Kidney tubule cell (primary cell): ENCODE results near the gene CYB561D1.
A peak's percentile ranks its signal among the peaks of the same experiment; 100 is the strongest.
"Not testable (repeated sequence)": the region's sequence is repeated elsewhere in the genome, so short reads cannot be mapped to it uniquely, and the experiment has no call there.

ENCODE experiments used
- DNase-seq: peaks from one replicate; pipeline ENCODE4 v3.0.0-alpha.2; 2018; ENCODE audit warnings: low spot score

CYB561D1 gene

DNA sequence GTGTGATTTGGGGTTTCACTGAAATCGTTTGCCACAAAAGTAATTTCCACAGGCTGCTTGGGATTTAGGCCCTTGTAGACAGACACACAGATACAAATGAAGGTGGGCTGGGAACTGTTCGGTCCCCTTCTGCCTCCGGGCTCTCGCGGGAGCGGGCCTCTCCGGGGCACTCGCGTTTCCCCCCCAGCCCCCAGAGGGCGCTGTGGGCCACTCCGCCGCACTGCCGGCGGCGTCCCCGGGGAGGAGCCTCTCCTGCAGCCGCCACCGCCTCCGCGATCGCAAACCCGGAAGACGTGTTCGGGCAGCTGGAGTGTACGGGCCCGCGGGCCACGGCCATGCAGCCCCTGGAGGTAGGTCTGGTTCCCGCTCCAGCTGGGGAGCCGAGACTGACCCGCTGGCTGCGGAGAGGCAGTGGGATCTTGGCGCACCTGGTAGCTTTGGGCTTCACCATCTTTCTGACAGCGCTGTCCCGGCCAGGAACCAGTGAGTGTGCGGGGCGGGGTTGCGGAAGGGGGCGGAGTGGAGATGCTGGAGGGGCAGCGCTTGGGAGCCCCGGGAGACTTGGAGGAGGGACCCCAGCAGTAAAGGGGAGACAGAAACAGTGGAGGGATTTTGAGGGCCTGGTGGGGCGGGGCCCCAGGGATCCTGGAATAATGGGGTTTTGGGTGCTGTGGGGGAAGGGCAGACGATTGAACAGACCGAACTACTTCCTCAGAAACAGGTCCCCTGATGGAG, at the start of gene CYB561D1:
CYB561D1 (plus strand) TSS at position 290 of the 735 bp plus-strand sequence; CDS start at position 336, 46 bp downstream.
- DNase-seq: peak; percentile 89

- DNase-seq: no peak
Observed at GRCh38 chr1:109444346-109444745, 49.5 kb upstream of the CYB561D1 start.

DNA sequence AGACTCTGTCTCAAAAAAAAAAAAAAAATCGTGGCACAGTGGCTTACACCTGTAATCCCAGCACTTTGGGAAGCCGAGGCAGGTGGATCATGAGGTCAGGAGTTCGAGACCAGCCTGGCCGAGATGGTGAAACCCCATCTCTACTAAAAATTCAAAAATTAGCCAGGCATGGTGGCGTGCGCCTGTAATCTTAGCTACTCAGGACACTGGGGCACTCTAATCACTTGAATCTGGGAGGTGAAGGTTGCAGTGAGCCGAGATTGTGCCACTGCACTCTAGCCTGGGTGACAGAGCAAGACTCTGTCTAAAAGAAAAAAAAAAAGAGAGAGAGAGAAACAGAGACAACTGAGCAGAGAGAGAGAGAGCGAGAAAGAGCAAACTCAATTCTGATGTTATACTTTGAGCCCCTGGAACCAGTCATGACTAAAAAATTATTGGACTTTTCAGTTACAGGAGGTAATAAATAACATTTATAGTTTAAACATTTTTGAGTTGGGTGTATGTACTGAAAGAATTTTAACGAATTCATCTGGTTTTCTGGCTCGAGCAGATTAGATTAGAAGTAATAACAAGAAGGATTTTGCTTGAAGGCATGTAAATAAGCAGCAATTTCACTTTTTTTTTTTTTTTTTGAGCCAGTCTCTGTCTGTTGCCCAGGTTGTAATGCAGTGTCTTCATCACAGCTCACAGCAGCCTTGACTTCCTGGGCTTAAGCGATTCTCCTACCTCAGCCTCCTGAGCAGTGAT, 47.8 kb upstream of the CYB561D1 start:
- DNase-seq: not testable (repeated sequence)

DNA sequence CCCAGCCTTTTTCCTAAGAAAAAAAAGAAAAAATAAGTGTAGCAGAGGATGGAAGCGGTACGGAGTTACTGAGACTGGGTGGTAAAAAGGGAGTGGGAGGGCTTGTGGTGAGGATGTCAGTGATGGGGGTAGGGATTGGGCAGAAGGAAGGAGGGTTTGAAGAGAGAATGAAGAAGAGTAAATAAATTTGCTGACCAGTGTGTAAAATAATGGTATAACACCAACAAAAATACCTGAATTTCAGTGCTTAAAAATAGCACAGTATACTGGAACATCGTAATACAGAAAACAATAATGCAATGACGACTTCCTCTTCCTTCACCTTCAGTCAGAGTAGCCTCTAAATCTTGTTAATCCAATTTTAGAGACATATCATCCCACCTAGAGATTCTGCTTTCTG, 46.4 kb upstream of the CYB561D1 start:
- no peak for DNase-seq

DNA sequence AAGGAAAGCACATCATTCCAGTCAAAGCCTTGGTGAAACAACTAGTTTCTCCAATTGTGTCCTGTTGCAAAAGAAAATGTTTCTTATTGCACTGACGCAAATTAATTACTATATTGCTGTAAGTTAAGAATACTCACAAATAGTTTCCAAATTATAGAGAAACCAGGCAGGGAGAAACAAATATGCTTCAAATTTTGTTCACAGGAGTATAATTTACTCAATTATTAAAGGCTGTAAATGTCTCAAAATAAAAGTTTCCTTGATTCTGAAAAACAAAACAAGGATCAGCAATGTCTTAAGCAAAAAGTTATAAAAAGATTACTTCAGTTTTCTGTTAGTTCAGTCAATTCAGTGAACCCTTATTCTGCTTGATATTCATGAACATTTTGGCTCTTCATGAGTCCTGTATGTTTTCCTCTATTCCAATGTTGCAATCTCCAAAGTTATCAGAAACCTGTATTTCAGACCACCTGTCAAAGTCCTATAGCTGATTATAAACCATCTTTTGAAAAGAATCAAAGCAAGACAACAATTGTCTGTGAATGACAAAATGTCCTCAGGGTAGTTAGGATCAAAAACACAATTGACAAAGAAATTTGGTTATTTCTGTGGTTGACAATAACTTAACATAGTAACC, 39.3 kb upstream of the CYB561D1 start:
- DNase-seq: no peak

GRCh38 chr1:109457819-109458218, 36.1 kb upstream of the CYB561D1 start:
- DNase-seq: no peak

DNA sequence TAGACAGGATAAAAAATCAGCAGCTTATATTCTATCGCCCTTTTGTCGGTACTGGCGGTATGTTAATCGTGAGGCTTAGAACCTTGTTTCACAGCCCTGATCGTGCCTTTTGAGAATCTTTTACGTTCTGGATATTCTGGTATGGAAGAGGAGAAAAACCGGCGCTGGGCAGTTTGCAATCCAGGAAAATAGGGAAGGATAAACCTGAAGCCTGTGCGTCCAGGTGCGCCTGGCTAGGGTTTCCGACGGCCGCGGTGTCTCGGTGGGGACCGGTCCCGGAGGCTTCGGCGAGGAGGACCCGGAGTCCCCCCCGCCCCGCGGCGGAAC, 27.8 kb upstream of the CYB561D1 start:
- DNase-seq: no peak

GRCh38 chr1:109466452-109467300, 27.2 kb upstream of the CYB561D1 start, which contains the start of gene SYPL2:
SYPL2 (plus strand) TSS chr1:109466546; CDS start chr1:109466844, 298 bp downstream.
- DNase-seq: peak; percentile 27

- no peak for DNase-seq
Observed at GRCh38 chr1:109467301-109467777, 26.6 kb upstream of the CYB561D1 start.

DNA sequence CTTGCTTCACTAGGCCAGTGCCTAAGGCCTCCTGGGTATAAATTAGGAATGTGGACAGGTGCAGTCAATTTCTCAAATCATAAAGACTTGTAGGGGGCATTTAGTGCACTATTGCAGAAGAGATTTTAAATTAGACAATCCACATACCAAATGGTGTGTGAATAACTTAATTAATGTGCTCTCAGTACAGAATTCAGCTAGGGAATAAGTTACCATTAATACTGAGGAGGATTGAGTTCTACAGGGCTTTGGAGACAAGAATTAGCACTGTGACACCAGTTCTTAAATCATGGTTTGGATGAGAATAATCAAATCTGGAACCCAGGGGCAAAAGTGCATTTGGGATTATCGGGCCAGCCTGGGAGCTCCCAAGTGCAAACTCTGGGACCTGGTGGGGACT, 25.8 kb upstream of the CYB561D1 start:
- DNase-seq: no peak

DNA sequence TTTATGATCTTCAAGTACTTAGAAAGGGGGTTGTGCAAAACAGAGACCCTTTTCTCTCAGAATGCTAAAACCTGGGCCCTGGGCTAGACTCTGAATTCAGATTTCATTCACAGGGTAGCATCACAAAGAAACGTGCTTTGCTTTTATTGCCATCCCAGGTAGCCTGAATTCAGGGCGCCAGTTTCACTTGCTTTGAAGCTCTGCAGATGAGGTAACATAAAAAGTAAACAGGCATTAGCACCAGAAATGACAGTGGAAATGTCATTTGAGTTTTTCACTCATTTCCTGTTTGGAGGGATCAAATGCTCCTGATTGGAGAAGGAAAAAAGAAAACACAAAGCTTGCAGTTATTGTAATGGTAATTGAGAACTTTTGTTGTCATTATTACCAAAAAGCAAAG, 25.0 kb upstream of the CYB561D1 start:
- DNase-seq: no peak

- no peak for DNase-seq
Observed at GRCh38 chr1:109470245-109470644, 23.6 kb upstream of the CYB561D1 start.

GRCh38 chr1:109472779-109473178, 21.1 kb upstream of the CYB561D1 start:
- DNase-seq: no peak

- DNase-seq: not testable (repeated sequence)
Observed at GRCh38 chr1:109473284-109474057, 20.4 kb upstream of the CYB561D1 start.

DNA sequence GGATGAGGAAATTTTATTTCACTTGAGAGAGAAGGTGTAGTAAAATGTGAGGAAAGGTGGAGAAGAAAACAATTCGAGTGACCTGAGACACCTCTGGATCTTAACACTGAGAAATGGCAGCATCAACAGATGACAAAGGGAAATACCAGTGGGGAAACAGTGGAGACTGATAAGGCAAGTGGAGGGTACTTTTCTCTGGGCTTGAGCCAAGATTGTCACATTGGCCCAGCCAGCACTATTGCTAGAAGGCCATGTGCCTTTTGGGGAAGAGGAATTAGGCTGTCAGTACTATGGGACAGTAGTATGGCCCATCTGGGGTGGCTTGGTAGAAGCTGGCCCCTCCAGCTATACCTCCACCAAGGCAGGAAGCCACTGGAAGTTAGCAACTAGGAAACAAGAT, 19.2 kb upstream of the CYB561D1 start:
- DNase-seq: no peak

DNA sequence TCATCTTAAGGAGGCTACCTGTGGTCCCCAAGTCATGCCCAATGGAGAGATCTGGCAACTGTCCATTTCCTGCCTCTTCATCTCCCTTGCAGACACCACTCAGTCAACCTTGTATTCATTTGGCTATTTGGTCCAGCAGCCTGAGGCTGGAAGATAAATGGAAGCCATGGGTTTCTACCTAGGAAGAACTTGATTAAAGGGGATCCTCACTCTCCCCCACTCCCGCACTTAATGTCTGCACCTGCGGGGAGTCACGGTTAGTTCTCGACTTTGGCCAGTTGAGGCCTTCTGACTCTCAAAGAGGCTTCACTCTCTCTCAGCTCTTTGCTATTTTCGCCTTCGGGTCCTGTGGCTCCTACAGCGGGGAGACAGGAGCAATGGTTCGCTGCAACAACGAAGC, 18.6 kb upstream of the CYB561D1 start:
- DNase-seq: no peak

GRCh38 chr1:109476825-109477224, 17.1 kb upstream of the CYB561D1 start:
- no peak for DNase-seq

DNA sequence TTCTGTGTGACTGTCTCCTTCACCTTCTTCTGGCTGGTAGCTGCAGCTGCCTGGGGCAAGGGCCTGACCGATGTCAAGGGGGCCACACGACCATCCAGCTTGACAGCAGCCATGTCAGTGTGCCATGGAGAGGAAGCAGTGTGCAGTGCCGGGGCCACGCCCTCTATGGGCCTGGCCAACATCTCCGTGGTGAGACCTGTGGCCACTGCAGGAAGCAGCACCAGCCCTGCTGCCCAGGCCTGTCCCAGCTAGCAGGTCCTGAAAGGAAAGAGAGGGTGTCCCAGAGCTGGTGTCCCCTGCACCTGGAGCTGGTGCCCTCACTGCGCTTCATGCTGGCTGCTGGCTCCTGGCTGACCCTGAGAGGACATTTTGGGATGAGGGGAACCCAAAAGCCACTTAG, 16.1 kb upstream of the CYB561D1 start:
- no peak for DNase-seq

- peak; percentile 28 for DNase-seq
Observed at GRCh38 chr1:109478806-109479205, 15.1 kb upstream of the CYB561D1 start.

DNA sequence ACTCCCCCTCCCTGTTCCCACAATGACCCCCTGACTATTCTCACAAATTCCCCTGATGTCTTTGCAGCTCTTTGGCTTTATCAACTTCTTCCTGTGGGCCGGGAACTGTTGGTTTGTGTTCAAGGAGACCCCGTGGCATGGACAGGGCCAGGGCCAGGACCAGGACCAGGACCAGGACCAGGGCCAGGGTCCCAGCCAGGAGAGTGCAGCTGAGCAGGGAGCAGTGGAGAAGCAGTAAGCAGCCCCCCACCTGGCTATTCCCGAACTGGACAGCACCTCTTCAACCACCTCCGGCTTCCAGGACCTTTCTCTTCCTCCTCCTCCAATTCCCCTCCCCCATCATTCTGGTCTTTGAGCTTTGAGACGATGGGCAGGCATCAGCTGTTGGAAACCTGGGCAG, 14.6 kb upstream of the CYB561D1 start:
- DNase-seq: no peak

GRCh38 chr1:109479901-109480300, 14.0 kb upstream of the CYB561D1 start:
- DNase-seq: no peak
